Right ventricle myocardium inferior (tissue), 1 donor: ENCODE data around the gene GPATCH1. TPM values are rescaled to one million over a fixed set of nuclear protein-coding genes. Genes with fewer than 3 reads are reported as not detected.
A peak's percentile ranks its signal among the peaks of the same experiment; 100 is the strongest.

Source experiments
- ATAC-seq: fragments of 200-7000 bp; cut with Tn5 transposase; one replicate; pipeline ENCODE4 v1.9.1; 2020; ENCODE audit warnings: mild to moderate bottlenecking, moderate library complexity
- DNase-seq: peaks from one replicate; pipeline ENCODE4 v3.0.0; 2021; ENCODE audit errors: missing footprints
- intact Hi-C: fragments of 100-400 bp; cut with DNase I; formaldehyde crosslinking; loops from one replicate; pipeline ENCODE4 v1.11.0; 2022
- total RNA-seq: library from RNA; stranded (reverse); fragmentation: NEBNext Ultra II Directional; extraction: Animal tissue kit (Norgen Biotek cat#: 25700); gene quantifications from one replicate; pipeline ENCODE4 v1.2.1, GENCODE V29; 2021
- donor health status: DM: no; HTN: yes; CAD: no; lungs with severe emphysema.

Gene GPATCH1
- total RNA-seq, 1 donor from 2014 or later: 6.5 TPM

DNA sequence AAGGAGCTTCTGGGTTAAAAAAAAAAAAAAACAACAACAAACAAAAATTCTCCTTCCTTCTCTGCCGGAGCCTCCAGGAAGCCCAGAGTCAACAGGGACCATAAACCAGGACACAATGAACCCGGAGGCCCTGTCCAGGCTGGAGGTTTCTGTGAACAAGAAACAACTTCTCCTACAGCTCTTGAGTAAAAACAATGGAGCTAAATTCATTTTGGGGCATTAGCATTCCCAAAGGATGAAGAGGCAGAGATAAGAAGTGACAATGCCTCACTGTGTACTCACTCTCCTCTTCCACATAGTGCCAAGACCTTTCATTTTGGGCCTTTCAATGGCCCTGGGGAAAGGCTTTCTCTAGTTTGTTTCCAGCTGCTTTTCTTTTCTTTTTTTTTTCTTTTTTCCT is 25.3 kb upstream of the GPATCH1 start:
- intact Hi-C loops: no loop called here
- ATAC-seq (peak; percentile 90), DNase-seq (no peak)

DNA sequence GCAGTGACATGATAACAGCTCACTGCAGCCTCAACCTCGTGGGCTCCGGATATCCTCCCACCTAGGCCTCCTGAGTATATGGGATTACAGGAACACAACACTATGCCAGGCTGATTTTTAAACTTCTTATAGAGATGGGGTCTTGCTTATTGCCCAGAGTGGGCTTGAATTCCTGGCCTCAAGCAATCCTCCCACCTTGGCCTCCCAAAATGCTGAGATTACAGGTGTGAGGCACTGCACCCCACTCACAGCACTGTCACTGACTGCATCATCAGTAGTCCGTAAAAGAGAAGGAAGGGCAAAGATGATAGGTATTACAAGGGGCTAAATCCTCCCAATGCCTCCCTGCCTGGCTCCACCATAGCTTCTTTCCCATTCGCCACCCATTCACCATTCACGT is 20.4 kb upstream of the GPATCH1 start:
- ATAC-seq (no peak), DNase-seq (no peak)
- intact Hi-C loops: no loop called here

- no peak for ATAC-seq
- no peak for DNase-seq
- intact Hi-C loops: no loop called here
Measured at GRCh38 chr19:33062902-33063301, 18.1 kb upstream of the GPATCH1 start.

- intact Hi-C loops: no loop called here
- DNase-seq (no peak), ATAC-seq (no peak)
Measured at GRCh38 chr19:33063356-33063752, 17.6 kb upstream of the GPATCH1 start.

DNA sequence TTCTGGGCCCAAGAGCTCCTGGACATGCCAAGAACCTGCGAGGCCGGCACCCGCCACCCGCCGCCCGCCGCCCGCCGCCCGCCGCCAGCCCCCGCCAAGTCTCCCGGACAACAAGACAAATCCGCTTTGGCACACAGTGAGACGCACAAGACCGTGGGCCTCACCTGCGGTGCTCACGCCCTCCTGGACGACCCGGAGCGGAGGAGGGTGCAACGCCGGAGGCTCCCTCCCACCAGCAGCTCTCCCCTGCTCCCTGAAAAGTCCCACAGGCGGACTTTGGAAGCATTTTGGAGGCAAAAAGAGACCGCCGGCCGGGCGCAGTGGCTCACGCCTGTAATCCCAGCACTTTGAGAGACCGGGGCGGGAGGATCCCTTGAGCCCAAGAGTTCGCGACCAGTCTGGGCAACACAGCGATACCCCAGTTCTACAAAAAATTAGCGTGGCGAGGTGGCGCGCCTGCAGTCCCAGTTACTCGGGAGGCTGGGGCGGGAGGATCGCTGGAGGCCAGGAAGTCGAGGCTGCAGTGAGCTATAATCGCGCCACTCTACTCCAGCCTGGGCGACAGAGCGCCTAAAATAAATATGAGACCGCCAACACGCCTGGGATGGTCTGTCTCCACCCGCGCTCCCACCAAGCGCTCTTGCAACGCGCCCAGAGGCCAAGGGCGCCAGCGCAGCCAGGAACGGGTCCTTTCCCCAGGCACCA is 17.1 kb upstream of the GPATCH1 start:
- DNase-seq (no peak), ATAC-seq (peak; percentile 17)
- intact Hi-C loops: no loop called here

GRCh38 chr19:33064458-33064791 is 16.6 kb upstream of the GPATCH1 start:
- peak; percentile 12 for ATAC-seq
- no peak for DNase-seq
- intact Hi-C loops: no loop called here

GRCh38 chr19:33064792-33065550 is 16.0 kb upstream of the GPATCH1 start, which contains the start of gene RHPN2:
TSS of gene RHPN2 (minus strand) at chr19:33064888. CDS start at chr19:33064852, 36 bp downstream.
- peak; percentile 79 for DNase-seq
- intact Hi-C loops: no loop called here
- ATAC-seq: peak; percentile 96

DNA sequence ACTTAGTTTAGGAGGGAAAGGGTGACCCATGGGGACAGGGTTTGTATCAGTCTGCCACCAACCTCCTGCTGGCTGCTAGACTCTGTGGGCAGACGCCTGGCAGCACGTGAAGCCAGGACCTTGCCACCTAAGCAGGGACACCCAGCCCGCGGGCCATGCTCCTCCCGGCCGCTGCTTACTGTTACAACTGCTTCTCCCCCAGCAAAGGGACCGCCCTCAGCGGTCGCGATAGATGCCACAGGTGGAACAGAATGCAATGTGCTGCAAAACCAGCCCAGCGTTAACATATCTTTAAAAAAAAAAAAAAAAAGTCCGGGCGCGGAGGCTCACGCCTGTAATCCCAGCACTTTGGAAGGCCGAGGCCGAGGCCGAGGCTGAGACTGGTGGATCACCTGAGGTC is 14.4 kb upstream of the GPATCH1 start:
- DNase-seq (no peak), ATAC-seq (no peak)
- intact Hi-C loops: no loop called here

DNA sequence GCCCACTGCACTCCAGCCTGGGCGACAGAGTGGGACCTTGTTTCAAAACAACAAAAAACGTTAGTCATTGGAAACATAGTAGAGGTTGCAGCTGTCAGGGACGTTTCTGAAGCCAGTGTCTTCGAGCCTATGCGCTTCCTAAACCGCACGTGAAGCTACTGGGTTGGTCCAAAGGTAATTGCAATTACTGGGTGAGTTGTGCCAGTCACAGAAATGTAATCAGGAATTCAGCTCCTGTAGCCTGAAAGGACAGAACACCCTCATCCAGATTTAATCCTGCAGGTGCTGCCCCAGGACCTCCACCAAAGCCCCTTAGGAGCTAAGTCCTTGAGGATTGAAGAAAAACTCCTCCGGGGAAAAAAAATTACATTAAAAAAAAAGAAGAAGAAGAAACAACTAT is 13.9 kb upstream of the GPATCH1 start:
- DNase-seq (no peak), ATAC-seq (no peak)
- intact Hi-C loops: no loop called here

GRCh38 chr19:33071887-33072286 is 9.1 kb upstream of the GPATCH1 start:
- ATAC-seq (no peak), DNase-seq (no peak)
- intact Hi-C loops: no loop called here

GRCh38 chr19:33075519-33075918 is 5.5 kb upstream of the GPATCH1 start:
- no peak for DNase-seq
- no peak for ATAC-seq
- intact Hi-C loops: no loop called here

DNA sequence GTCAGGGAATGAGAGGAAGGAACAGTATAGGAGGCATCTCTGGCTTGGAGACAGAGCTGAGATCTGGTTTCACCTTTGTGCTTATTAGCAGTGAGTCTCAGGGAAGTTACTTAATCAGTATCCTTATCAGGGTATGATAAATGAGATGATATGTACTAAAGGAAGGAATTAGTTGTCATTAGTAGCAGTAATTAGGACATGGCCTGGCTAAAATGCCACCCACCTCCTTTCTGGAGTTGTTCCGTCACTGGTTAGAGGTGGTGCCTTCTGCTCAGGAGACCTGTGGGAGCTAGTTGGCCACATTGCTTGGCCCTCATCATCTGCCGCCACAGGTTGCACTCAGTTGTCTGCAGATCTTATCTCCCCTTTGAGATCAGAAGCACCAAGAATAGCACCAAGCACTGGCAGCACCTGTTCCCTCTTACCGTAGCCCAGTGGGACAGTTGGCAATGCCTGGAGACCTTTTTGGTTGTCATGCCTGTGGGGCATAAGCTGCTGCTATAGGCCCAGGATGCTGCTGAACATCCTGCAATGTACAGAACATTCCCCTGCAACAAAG is 4.7 kb downstream of the GPATCH1 start:
- no peak for ATAC-seq
- no peak for DNase-seq
- intact Hi-C loops: no loop called here

DNA sequence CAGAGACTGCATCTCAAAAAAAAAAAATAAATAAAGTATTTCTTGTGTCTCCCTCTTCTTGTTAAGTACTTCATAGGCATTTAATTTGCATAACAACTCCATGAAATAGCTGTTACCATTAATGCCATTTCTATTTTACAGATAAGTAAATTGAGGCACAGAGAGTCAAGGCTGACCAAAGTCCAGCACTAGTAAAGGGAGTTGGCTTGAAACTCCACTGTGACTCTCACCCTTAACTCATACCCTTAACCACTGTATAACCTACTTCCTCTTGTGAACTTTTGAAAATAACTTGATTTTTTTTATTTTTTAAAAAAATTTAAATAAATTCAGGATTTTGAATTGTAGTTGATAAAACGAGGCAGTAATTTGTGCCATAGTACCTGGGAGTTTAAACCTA is 6.0 kb downstream of the GPATCH1 start:
- intact Hi-C loops: no loop called here
- ATAC-seq (no peak), DNase-seq (no peak)

GRCh38 chr19:33089010-33089409 is 8.0 kb downstream of the GPATCH1 start:
- DNase-seq (no peak), ATAC-seq (no peak)
- intact Hi-C loops: no loop called here

GRCh38 chr19:33090179-33090578 is 9.2 kb downstream of the GPATCH1 start:
- no peak for DNase-seq
- intact Hi-C loops: no loop called here
- no peak for ATAC-seq

GRCh38 chr19:33093420-33094210 is 12.6 kb downstream of the GPATCH1 start:
- intact Hi-C loops: no loop called here
- ATAC-seq (no peak), DNase-seq (no peak)

DNA sequence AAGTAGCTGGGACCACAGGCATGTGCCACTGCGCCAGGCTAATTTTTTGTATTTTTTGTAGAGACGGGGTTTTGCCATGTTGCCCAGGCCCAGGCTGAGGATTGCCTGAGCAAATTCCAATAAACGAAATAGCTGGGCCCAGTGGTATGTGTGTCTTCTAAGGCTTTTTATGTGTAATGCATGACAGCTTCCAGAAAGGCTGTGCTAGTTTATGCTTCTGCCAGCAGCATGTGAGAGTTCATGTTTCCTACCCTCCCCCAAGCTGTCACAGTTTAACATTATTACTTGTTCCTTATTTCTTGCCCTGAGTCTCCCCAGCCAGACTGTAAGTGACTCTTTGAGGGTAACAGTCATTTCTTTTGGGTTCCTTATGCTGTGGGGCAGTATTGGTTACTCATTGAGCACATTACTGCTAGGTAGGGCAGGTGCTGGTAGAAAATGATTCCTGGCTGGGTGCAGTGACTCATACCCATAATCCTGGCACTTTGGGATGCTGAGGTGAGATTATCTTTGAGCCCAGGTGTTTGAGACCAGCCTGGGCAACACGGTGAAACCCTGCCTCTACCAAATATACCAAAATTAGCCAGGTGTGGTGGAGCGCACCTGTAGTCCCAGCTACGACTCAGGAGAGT is 13.6 kb downstream of the GPATCH1 start:
- ATAC-seq (no peak), DNase-seq (no peak)
- intact Hi-C loops: no loop called here

GRCh38 chr19:33096005-33096404 is 15.0 kb downstream of the GPATCH1 start:
- DNase-seq (no peak), ATAC-seq (no peak)
- intact Hi-C loops: no loop called here

- DNase-seq (no peak), ATAC-seq (no peak)
- intact Hi-C loops: no loop called here
Measured at GRCh38 chr19:33098055-33098534, 17.1 kb downstream of the GPATCH1 start.
